ENCODE data around the gene SLC6A20.
A peak's percentile ranks its signal among the peaks of the same experiment; 100 is the strongest.

SLC6A20 gene

DNA sequence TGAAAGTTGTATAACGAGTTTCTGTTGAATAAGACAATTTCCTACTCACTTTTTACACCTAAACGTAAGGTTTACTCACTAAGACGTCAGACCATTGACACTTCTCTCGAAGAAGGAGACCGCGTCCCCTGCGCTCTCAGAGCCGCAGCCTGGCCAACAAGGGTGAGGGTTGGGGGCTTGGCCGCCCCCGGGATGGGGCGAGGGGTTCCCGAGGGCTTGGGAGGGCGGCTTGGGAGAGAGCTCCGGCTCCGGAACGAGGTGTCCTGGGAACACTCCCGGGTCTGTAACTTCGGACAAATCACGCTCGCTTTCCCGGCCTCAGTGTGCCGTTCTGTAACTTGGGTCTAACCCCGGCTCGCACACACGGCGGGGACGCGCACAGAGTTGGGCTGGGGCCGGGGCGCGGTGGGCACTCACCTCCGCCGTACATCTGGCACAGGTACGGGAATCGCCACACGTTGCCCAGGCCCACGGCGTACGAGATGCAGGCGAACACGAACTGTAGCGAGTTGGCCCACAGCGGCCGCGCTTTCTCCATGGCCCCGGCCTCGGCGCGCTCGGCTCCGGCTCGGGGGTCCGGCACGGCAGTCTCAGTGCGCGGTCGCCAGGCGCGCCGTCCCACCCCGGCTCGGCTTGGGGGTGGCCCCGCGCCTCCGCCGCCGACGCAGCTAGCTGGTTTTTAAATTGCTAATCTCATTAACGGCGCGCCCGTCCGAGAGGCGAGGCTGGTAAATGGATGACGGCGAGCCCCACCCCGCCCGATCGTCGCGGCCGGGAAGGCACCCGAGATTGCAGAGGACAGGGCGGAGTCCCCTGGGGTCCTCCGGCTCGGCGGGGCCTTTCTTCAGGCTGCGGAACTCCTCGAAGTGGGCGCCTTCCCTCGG is at the start of gene SLC6A20:
Gene SLC6A20, minus strand, starts transcription at position 655 of the 884 bp plus-strand sequence. Its CDS starts 117 bp downstream, at position 538.
- no peak for DNase-seq

GRCh38 chr3:45844616-45845015 is 48.3 kb upstream of the SLC6A20 start:
- DNase-seq: no peak

DNA sequence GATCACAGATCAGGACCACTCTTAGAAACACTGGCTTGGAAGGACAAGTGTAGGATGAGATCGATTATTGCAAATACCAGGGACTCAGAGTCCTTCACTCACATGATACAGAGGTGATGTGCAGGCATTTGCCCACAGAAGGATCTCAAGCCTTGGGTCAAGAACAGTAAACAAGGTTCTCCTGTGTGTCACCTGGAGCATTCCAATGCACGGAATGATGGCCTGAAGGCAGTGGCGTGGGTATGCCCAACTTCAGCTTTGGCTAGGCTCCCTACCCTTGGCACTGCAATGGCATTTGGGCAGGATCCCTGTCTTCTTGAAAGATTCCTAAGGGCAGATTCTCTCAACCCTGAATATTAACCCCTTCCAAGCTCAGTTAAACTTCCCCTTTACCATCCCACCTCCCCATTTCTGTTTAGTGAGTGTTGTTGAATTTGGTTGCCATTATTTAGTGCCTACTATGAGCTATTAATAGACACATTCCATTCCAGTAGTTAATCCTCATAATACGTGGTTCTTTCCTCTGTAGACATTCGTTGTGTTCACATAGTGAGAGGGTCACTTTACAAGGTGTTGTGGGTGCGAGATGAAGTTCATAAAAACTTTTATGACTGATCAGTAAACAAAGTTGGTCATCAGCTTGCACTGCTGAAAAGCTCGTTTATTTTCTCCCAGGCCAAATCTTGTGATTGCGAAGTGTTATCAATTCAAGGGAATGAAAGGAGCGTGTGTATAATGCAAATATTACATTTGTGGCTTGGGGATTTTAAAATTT is 46.7 kb upstream of the SLC6A20 start:
- DNase-seq: no peak

- DNase-seq: peak; percentile 71
Observed at GRCh38 chr3:45841757-45842491, 45.6 kb upstream of the SLC6A20 start, which contains the start of gene LZTFL1. Gene LZTFL1 (minus strand): TSS chr3:45842119. CDS start chr3:45841991, 128 bp downstream.

GRCh38 chr3:45841420-45841756 is 45.1 kb upstream of the SLC6A20 start:
- DNase-seq: no peak

GRCh38 chr3:45838466-45838865 is 42.1 kb upstream of the SLC6A20 start:
- no peak for DNase-seq

GRCh38 chr3:45832699-45833098 is 36.4 kb upstream of the SLC6A20 start:
- no peak for DNase-seq

DNA sequence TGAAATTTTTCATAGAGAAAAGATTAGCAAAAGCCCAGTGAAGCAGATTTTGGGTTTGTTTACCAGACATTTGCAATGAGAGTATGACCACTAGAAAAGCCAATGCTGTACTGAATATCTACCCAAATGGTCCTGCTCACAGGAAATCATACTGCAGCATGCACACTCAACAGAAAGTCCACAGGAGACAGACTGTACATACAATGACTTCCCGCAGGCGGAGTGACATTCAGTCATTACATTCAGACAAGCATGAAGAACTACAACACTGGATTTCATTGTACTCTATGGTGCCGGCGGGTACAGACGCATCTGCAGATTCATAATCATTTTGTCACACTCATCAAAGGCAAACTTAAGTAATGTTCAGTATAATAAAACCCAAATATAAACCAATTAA is 33.8 kb upstream of the SLC6A20 start:
- DNase-seq: no peak

- DNase-seq: no peak
Observed at GRCh38 chr3:45826908-45827307, 30.6 kb upstream of the SLC6A20 start.

- no peak for DNase-seq
Observed at GRCh38 chr3:45826321-45826720, 30.0 kb upstream of the SLC6A20 start.

GRCh38 chr3:45821127-45821526 is 24.8 kb upstream of the SLC6A20 start:
- no peak for DNase-seq

GRCh38 chr3:45819543-45819942 is 23.2 kb upstream of the SLC6A20 start:
- no peak for DNase-seq

- no peak for DNase-seq
Observed at GRCh38 chr3:45817831-45818522, 21.6 kb upstream of the SLC6A20 start.

- DNase-seq: no peak
Observed at GRCh38 chr3:45816544-45816943, 20.2 kb upstream of the SLC6A20 start.

DNA sequence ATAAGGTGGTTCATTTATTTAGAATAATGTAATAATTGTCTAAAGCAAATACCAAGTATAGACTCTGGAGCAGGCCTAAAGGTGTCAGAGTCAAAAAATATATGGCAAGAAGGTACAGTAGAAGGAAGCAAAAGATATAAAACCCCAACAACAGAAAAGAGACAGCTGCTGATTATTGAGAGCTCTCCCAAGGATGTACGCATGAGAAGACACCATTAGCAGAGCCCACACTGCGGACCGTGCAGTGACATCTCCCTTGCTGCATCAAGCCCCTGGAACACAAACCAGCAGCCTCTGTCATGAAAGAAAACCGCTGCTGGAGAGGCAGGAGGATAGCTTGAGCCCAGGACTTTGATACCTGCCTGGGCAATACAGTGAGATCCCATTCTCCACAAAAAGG is 18.0 kb upstream of the SLC6A20 start:
- DNase-seq: no peak

GRCh38 chr3:45807681-45808540 is 11.6 kb upstream of the SLC6A20 start:
- DNase-seq: no peak

DNA sequence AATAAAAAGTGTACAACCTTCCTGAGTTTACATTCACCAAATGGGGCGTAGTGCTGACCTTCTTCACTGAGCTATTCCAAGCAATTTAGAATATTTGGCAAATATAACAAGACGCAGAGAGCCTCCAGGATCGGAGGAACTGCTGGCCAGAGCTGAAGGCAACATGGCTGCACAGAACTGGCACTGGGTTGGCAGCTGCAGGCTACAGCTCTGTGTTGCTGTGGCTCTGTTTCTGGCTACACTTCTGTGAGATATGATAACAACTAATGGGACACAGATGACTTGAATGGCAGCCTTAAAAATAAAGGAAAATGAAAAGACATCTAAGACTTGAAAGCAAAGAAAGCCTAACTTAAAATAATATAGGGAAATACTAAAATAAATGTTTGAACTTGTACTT is 10.8 kb upstream of the SLC6A20 start:
- DNase-seq: no peak

GRCh38 chr3:45806072-45806471 is 9.7 kb upstream of the SLC6A20 start:
- no peak for DNase-seq

GRCh38 chr3:45803252-45803935 is 7.1 kb upstream of the SLC6A20 start:
- DNase-seq: no peak

DNA sequence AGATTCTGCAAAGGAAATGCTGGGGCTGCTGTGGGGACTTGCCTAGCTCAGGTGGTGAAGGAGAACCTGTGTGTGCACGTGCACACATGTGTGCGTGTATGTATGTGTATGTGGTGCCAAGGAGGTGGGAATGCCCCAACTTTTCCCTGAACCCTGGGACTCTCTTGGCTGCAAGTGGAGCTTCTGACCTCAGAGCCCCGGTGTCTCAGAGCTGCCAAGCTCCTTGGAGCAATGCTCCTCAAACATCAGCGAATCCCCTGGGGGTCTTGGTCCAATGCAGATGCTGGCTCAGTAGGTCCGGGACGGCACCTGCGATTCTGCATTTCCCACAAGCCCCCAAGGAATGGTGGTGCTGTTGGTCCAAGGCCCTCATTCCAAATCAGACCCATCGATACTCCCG is 5.8 kb upstream of the SLC6A20 start:
- no peak for DNase-seq

DNA sequence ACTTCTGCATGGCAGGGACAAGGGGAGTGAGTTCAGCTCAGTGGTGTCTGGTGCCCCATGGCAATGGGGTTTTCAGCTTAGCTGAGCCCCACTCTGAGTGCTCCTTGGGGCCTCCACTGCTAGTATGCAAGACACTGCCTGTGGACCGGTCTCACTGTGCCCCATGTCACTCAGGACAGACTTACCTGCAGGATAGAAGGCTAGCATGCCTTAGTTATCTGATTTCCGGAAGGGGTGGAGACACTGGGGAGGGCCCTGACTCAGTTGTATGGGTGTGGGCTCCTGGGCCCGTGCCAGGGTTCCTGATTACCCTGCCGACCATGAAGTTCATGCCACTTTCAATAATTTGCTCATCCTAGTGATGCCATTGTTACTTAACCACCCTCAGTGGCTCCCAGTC is 4.3 kb upstream of the SLC6A20 start:
- no peak for DNase-seq

Data from NCI-H1694 treated with DMSO at 0.1 percent for 48 hours (cell line).